GM15510 (cell line): ENCODE data around the gene TRANK1.

Experiments used
- POLR2A ChIP-seq: IDR thresholded peaks from 3 replicates; pipeline ENCODE4 v1.6.1; 2011; ENCODE audit warnings: borderline replicate concordance; ENCODE audit not compliant: insufficient read length; ENCODE audit errors: extremely low read depth

The TRANK1 gene

DNA sequence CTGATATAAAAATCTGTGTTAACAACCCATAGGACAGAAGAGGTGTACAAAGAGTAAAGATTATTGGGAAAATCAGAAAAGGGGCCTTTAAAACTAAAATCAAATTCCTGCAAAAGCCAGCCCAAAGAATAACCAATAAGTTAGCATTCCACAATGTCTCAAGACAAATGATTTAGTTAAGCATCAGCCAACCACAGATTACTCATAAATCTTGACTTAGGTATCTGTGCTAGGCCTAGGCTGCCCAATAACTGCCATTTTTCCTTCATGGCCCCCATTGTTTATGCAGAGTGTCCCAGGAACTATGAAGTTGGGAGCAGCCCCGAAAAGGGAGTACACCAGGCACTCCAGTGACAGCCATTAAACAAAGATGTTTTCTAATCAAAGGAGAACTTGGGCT is 7.4 kb downstream of the TRANK1 start:
- TF ChIP-seq POLR2A, result no peak

GRCh38 chr3:36933540-36934296 is 11.1 kb downstream of the TRANK1 start:
- TF ChIP-seq POLR2A, result no peak

DNA sequence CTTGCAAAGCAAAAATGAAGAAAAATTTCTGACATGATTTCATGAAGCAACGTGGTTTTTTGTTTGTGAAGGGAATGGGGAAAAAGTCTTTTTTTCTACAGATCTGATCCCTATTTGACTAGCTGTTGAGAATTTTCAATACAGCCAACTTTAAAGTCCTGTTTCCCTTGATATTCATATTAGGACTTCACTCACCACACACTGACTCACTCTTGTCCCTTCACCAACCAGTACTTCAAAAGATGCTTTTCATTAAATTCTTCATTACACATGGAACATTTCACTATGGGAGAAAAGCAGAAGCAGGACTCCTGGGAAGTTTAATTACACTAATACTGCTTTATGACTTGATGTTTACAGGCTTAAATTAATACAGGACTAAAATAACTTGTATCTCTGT is 16.6 kb downstream of the TRANK1 start:
- no peak for TF ChIP-seq POLR2A

- no peak for TF ChIP-seq POLR2A
Measured at GRCh38 chr3:36926292-36926897, 18.5 kb downstream of the TRANK1 start.

DNA sequence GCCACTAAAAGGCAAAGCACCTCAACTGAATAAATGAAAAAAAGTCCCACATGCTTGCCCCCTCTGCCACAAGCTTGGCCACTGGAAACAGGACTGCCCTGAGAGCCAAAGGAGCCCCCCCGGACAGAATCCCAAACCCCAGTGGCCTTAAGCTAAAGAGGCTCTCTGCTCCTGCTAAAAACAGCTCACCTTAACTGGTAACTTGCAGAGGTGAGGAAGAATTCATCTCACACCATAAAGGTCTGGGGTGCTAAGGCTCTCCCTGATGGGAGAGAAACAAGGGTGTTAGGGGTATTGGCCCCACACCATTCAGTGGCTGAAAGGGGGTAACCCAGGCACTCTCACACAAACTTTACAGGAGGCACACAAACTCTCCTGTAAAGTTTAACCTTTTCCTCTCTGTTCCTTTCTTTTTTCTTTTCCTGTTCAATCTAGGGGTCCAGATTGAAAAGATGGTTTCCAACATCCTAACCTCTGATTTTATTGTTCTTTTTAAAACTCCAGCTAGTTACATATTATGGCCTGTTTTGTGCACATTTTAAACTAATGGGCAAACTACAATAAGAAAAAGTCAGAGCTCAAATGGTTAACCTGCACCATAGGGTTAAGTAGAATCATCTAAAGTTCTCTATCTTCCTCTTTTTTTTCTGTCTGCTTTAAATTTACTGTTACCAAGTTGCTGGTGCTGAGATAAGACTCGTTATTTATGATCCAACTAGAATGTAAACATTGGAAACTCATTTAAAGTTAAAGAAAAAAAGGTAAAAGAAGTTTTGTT is 19.9 kb downstream of the TRANK1 start:
- TF ChIP-seq POLR2A, result no peak

- no peak for TF ChIP-seq POLR2A
Measured at GRCh38 chr3:36923981-36924743, 20.7 kb downstream of the TRANK1 start.

- no peak for TF ChIP-seq POLR2A
Measured at GRCh38 chr3:36923523-36923943, 21.3 kb downstream of the TRANK1 start.

- no peak for TF ChIP-seq POLR2A
Measured at GRCh38 chr3:36920884-36921567, 23.8 kb downstream of the TRANK1 start.

DNA sequence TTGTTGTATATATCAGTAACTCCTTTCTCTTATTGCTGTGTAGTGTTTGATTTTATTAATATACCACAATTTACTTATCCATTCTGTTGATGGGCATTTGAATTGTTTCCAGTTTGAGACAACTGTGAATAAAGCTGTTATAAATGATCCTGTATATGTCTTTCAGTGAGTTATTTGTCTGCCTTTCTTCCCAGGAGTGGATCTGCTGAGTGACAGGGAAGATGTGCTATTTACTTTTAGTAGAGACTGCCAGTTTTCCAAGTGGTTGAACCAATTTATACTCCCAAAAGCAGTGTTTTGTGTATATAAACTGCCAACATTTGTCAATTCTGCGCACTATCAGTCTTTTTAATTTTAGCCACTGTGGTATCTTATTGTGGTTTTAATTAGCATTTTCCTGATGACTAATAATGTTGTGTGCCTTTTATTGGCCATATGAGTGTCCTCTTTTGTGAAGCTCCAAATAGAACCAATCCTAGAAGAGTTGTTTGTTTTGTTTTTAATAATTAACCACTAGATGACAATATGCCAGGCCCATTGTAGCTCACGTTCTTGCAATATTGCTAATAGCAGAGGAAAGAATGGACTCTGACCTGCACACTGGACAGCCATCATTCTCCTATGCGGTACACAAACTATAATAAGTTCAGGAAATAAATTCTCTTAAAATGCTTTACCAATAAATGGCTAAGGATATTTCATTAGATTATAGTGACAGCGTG is 25.3 kb downstream of the TRANK1 start:
- TF ChIP-seq POLR2A, result no peak

DNA sequence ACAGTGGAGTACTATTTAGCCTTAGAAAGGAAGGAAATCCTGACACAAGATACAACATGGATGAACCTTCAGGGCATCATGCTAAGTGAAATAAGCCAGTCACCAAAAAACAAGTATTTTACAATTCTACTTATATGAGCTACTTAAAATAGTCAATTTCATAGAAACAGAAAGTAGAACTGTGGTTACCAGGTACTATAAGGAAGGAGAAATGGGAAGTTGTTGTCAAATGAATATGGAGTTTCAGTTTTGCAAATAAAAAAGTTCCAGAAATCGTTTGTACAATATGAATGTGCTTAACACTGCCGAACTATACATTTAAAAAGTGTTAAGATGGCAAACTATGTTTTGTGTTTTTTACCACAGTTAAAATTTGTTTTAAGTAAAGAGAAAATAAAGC is 26.8 kb downstream of the TRANK1 start:
- TF ChIP-seq POLR2A, result no peak

GRCh38 chr3:36911990-36912804 is 32.7 kb downstream of the TRANK1 start:
- TF ChIP-seq POLR2A, result no peak

GRCh38 chr3:36909666-36910065 is 35.2 kb downstream of the TRANK1 start:
- TF ChIP-seq POLR2A, result no peak

DNA sequence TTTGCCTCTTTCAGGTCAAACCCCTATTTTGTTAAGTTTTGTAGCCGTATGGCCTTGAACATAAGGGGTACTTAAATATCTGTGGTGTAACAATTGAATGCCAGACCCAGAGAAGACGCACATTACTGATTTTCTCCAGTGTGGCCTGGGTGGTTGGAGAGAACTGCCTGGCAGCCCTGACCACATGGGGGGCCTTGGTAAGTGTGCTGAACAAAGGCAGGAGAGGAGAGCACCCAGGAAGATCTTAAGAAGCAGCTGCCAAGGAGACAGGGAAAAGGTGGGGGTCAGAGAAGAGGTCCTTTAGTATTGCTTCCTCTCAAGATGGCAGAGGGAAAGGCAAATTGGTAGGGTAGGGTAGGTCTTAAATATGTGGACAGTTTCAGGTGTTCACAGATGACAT is 35.7 kb downstream of the TRANK1 start:
- TF ChIP-seq POLR2A, result no peak

DNA sequence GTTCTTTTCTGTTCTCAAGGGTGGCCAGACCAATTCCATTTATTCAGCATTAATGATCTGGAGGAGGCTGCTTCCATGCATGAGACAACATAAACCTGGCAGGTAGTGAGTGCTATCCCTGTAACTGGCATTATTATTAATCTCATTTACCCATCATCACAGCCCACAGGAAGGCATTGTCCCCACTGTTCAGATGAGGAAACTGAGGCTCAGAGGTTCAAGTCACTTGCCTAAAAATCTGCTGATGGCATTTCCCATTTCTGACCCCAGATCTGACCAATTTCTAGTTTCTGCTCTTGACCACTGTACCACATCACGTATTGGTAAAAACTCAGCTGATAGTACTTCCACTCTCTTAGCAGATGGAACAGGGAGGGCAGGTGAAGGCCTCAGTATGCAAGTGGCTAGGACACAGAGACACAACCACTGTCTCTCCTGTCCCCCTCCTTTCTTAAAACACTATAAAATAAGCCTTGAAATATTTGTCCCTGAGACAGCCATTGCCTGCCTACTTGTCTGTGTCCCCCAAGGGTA is 36.1 kb downstream of the TRANK1 start:
- no peak for TF ChIP-seq POLR2A
